ENCODE data around the gene ACBD7.
A peak's percentile ranks its signal among the peaks of the same experiment; 100 is the strongest.

The ACBD7 gene

GRCh38 chr10:15112657-15113056 lies 24.1 kb upstream of the ACBD7 start:
- no peak for TF ChIP-seq CTCF (IDR thresholded peaks at IDR 0.05; ENCODE audit: low read depth, low read length)
- H3K4me3 ChIP-seq (ENCODE audit: low read depth, low read length): no peak overlapping the region

- H3K4me3 ChIP-seq (ENCODE audit: low read depth, low read length): no peak overlapping the region
- peak; percentile 87 for TF ChIP-seq CTCF (IDR thresholded peaks at IDR 0.05; ENCODE audit: low read depth, low read length)
Observed at GRCh38 chr10:15106352-15107013, 17.9 kb upstream of the ACBD7 start.

GRCh38 chr10:15103513-15103912 lies 14.9 kb upstream of the ACBD7 start:
- TF ChIP-seq CTCF (IDR thresholded peaks at IDR 0.05; ENCODE audit: low read depth, low read length): no peak

GRCh38 chr10:15099886-15100285 lies 11.3 kb upstream of the ACBD7 start:
- no peak overlapping the region for H3K4me3 ChIP-seq (ENCODE audit: low read depth, low read length)
- TF ChIP-seq CTCF (IDR thresholded peaks at IDR 0.05; ENCODE audit: low read depth, low read length): no peak

More at GRCh38 chr10:15103513-15103912, 14.9 kb upstream of the ACBD7 start:
- no peak overlapping the region for H3K4me3 ChIP-seq (ENCODE audit: low read depth, low read length)

- H3K4me3 ChIP-seq (ENCODE audit: low read depth, low read length): peak within 1 kb of the TSS; percentile 87
- TF ChIP-seq CTCF (IDR thresholded peaks at IDR 0.05; ENCODE audit: low read depth, low read length): no peak
Observed at GRCh38 chr10:15097011-15097812, 8.6 kb upstream of the ACBD7 start, which contains the start of gene RPP38. RPP38 (plus strand) TSS chr10:15097355; CDS start chr10:15103315, 5,960 bp downstream.

- TF ChIP-seq CTCF (IDR thresholded peaks at IDR 0.05; ENCODE audit: low read depth, low read length): no peak
- peak overlapping the region; percentile 87 for H3K4me3 ChIP-seq (ENCODE audit: low read depth, low read length)
Observed at GRCh38 chr10:15096661-15097010, 8.1 kb upstream of the ACBD7 start.

- TF ChIP-seq CTCF (IDR thresholded peaks at IDR 0.05; ENCODE audit: low read depth, low read length): no peak
- H3K4me3 ChIP-seq (ENCODE audit: low read depth, low read length): no peak overlapping the region
Observed at GRCh38 chr10:15092855-15093408, 4.4 kb upstream of the ACBD7 start.

Measured in WI38 (cell line).